GM18511 (cell line): Measurements from ENCODE around the gene IAH1.

ENCODE experiments used
- ATAC-seq: cut with Tn5 transposase; IDR thresholded peaks from one replicate; pipeline ENCODE4 v1.9.1; 2021; ENCODE audit warnings: mild to moderate bottlenecking, moderate library complexity; ENCODE audit not compliant: unreplicated experiment

The IAH1 gene

DNA sequence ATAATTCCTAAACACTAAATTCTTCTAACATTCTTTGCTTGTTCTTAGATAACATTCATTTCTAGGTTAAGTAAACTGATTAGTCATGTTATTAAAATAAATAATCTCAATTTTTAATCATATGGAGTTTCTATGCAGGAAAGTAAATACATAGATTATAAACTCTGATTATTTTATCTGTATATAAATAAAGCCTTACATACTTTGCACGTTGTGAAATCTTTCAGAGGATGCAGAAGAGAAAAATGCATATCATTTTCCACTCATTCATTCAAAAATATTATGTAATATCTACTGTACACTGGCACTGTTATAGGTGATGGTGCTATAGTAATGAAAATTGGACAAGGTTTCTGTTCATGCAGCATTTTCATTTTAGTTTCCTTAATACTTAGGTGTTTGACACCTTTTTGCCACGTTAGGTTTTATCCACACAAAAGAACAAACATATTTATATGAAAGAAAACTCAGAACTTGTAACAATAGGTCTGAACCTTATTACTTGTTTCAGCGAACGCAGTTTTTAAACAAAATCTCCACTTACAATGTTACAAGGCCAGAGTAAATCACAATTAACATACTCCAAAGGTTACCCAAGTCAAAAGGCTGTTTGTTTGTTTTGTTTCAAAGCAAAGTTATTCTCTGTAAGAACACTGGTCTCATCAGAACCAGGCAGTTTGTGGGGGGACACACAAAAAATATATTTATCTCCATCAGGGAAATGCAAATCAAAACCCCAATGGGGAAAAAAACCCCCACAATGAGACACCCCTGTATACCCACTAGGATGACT, 53.8 kb downstream of the IAH1 start:
- ATAC-seq: no peak

DNA sequence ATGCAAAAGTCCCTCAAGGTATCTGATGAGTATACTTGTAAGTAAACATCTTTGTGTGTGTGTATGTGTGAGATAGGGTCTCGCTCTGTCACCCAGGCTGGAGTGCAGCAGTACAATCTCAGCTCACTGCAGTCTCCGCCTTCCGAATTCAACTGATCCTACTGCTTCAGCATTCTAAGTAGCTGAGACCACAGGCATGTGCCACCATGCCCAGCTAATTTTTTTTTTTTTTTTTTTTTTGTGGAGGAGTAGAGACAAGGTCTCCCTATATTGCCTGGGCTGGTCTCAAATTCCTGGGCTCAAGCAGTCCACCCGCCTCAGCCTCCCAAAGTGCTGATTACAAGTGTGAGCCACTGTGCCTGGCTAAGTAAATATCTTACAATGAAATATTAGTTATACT, 58.1 kb downstream of the IAH1 start:
- ATAC-seq: no peak

DNA sequence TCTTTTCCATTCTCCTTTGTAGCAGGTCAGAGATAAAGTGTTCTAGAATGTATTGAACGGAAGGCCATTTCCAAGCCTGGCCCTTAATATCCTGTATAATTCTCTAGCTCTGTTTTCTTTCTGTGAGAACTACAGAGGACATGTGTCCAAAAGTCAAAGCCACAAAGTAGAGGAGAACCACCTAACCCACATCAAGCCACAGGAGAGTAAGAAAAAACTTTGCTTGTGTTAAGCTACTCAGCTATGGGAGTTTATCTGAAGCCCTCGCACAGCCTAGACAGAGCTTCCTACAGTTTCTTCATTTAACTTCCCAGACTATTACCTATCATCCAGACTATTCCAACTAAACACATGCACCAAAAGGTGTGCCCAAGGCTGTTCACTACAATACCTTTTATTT, 59.3 kb downstream of the IAH1 start:
- ATAC-seq: no peak

DNA sequence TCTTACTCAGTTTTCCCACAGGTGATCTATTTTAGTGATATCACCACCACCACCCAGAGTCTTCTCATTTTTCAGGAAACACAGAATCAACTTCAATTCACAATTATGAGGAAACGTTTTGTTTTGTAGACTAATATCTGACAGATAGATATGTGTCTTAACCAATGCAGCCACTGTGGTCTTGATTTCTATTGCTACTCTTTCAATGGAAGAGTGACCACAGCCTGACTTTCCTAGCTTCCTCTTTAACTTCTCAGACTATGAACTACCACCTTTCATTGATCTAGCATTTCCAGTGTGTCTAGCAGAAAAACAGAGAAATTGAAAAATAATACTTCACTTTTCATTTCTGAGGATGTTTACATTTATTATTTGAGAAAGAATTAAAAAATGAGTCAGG, 60.8 kb downstream of the IAH1 start:
- ATAC-seq: no peak

DNA sequence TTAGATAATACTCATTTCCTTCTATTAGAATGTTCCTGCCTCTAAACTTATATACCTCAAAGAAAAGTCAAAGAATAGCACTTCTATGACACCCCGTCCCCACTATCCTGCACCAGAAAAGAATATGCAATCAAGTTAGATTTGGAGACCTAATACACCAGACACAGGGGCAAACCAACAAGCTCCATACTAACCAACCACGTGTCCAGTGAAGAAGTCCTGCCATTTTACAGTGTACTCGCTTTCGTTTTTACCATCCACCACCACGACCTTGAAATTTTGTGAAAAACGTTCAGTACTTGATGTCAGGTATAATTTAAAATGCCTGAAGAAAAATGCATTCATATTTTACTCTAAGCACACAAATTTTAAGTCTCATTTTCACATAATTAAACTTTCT, 62.2 kb downstream of the IAH1 start:
- no peak for ATAC-seq

DNA sequence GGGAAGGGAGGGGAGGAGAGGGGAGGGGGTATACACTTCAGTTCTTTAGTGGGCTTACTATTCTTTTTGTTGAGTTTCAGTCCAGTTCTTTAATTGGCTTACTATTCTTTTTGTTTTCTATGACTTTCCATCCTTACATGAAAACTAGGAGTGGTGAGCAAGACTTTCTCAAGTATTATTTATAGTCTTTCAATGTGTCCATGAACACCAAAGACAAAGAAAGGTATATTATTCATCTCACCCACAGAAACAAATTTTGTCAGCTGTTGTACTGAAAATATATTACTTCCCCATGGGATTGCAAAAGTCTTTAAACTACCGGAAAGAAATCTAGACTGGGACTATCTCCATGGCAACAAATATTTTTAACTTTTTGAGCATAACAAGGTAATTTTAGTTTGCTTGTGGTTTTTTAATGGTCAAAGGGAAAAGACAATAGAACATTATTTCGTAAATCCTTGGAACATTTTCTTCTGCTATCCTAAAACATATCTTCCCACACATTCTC, 63.7 kb downstream of the IAH1 start:
- ATAC-seq: no peak
